ENCODE measurements around the gene LRRC14B.
"Not testable (repeated sequence)": the region's sequence is repeated elsewhere in the genome, so short reads cannot be mapped to it uniquely, and the experiment has no call there.

GRCh38 chr5:216076-216475 is 24.8 kb downstream of the LRRC14B start:
- TF ChIP-seq CTCF (conservative IDR thresholded peaks at IDR 0.05; ENCODE audit: low read depth, low read length); EZH2phosphoT487 (IDR thresholded peaks at IDR 0.05; ENCODE audit: borderline replicate concordance, low read length); EZH2 (IDR thresholded peaks at IDR 0.05; ENCODE audit: low read length, unreplicated experiment): not testable (repeated sequence)

All from PC-3 (cell line).